Mammary epithelial cell (primary cell): ENCODE data around the gene CEP162.
"Not testable (repeated sequence)": the region's sequence is repeated elsewhere in the genome, so short reads cannot be mapped to it uniquely, and the experiment has no call there.

Experiments
- CTCF ChIP-seq, 2 donors: IDR thresholded peaks in 1 of 2; conservative IDR thresholded peaks in 1 of 2; 2 replicates each; pipeline ENCODE4 v1.5.1; 2011 to 2012; ENCODE audit warnings: inconsistent platforms in 2 of 2, low read length in 2 of 2, mild to moderate bottlenecking in 2 of 2, control low read depth in 1 of 2, low read depth in 1 of 2; ENCODE audit not compliant: insufficient read depth in 1 of 2; ENCODE audit errors: extremely low read depth in 1 of 2
- EZH2 ChIP-seq: IDR thresholded peaks from 2 replicates; pipeline ENCODE4 v1.6.1; 2012; ENCODE audit warnings: low read length, inconsistent platforms, borderline replicate concordance

DNA sequence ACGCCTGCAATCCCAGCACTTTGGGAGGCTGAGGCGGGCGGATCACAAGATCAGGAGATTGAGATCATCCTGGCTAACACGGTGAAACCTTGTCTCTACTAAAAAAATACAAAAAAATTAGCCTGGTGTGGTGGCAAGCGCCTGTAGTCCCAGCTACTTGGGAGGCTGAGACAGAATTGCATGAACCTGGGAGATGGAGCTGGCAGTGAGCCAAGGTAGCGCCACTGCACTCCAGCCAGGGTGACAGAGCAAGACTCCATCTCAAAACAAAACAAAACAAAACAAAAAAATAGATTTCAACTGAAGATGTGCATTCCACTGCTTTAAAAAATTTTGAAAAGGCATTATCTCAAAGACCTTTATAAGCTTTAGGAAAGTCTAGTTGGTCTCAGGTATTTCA is 27.5 kb downstream of the CEP162 start:
- not testable (repeated sequence) for TF ChIP-seq CTCF (conservative IDR thresholded peaks at IDR 0.05 in 1 of 2, IDR thresholded peaks at IDR 0.05 in 1 of 2; ENCODE audit: extremely low read depth in 1 of 2, insufficient read depth in 1 of 2, low read depth in 1 of 2, low read length in 2 of 2); EZH2
